ENCODE data around the gene SLC17A6.

- TF ChIP-seq YY1 (IDR thresholded peaks at IDR 0.05; ENCODE audit: insufficient read depth, insufficient read length) (no peak), SUZ12 (IDR thresholded peaks at IDR 0.05; ENCODE audit: extremely low read depth, insufficient read depth, insufficient read length) (no peak)
Observed at GRCh38 chr11:22342211-22343031, 4.2 kb downstream of the SLC17A6 start.
